GM18499 (cell line): ENCODE results near the gene ODAM.
"Not testable (repeated sequence)": the region's sequence is repeated elsewhere in the genome, so short reads cannot be mapped to it uniquely, and the experiment has no call there.

Experiments used
- ATAC-seq: cut with Tn5 transposase; IDR thresholded peaks from one replicate; pipeline ENCODE4 v1.9.1; 2021; ENCODE audit warnings: moderate number of reproducible peaks; ENCODE audit not compliant: insufficient read depth, unreplicated experiment

The ODAM gene, protein sequence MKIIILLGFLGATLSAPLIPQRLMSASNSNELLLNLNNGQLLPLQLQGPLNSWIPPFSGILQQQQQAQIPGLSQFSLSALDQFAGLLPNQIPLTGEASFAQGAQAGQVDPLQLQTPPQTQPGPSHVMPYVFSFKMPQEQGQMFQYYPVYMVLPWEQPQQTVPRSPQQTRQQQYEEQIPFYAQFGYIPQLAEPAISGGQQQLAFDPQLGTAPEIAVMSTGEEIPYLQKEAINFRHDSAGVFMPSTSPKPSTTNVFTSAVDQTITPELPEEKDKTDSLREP

DNA sequence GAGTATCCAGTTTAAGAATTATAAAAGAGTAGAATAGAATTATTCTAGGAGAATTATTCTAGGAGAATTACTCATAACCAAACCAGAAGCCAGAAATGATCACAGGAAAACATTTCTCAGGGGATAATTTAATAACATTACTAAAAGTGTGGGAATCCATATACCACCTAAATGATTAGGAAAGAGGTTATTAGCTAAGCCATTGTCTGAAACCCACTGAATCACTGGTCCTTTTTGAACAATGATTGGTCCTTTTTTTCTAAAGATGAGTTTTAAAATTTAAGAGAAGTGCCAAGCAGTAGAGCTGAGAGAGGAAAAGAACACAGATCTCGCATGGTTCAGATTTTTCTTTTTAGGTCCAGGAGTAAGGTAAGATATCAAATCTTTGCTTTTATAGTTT is at the start of gene ODAM:
Gene ODAM, plus strand, starts transcription at position 301 of the 400 bp plus-strand sequence. CDS start 819 bp downstream, outside the sequence.
- ATAC-seq: no peak

DNA sequence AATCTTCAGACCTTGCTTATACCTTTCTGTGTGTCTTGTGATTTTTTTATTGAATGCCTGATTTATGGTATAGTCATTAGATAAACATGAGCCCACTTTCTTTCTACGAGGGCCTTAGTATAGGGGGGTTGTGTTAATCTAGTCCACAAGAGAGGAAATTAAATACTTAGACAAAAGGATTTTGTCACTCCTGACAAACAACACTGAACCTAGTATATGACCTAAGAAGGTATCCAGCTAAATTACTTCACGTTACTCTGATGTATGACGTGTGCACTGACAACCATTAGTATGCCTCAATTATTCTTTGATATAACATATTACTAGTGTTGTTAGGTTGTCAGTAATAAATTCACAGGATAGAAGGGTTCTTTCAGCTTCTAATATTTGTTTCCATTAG is 44.3 kb upstream of the ODAM start:
- no peak for ATAC-seq

DNA sequence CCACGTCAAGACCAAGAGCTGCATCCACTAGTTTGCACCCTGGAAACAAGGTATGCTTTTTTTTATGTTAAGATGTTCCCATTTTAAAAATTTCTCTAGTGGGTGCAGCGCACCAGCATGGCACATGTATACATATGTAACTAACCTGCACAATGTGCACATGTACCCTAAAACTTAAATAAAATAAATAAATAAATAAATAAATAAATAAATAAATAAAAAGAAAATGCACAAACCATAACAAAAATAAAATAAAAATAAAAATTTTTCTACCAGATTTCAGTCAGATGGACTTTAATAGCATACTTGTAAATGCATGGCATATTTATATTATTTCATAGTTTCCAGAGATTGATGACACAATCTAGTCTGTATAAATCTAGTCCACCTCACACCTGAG is 43.4 kb upstream of the ODAM start:
- ATAC-seq: no peak

DNA sequence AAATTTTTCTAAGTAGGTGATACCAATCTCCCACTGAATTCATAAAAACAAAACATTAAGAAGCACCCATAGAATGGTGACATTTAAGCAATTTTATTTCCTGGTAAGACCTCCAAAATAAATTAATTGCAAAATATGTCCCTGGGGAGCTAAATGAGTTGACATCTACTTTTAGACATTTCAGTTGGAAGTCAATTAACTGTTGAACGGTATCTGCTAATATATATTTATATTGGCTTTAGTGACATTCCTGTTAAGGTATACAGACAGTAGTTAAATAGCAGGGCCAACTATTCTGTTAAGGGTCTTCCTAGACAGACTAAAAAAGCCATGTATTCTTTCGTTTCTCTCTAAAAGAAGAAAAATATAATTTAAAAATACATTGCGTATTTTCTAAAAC is 41.6 kb upstream of the ODAM start, which contains the start of gene PRR27:
Gene PRR27, plus strand, starts transcription at position 301 of the 400 bp plus-strand sequence. CDS start 139 bp downstream, outside the sequence.
- no peak for ATAC-seq

DNA sequence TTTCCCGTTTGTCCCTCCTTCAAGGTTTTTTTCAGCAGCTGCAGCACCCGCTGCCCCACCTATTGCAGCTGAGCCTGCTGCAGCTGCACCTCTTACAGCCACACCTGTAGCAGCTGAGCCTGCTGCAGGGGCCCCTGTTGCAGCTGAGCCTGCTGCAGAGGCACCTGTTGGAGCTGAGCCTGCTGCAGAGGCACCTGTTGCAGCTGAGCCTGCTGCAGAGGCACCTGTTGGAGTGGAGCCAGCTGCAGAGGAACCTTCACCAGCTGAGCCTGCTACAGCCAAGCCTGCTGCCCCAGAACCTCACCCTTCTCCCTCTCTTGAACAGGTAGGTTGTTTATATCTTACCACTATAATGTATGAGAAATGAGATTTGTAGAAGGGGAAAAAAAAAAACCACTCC is 36.9 kb upstream of the ODAM start:
- ATAC-seq: no peak

DNA sequence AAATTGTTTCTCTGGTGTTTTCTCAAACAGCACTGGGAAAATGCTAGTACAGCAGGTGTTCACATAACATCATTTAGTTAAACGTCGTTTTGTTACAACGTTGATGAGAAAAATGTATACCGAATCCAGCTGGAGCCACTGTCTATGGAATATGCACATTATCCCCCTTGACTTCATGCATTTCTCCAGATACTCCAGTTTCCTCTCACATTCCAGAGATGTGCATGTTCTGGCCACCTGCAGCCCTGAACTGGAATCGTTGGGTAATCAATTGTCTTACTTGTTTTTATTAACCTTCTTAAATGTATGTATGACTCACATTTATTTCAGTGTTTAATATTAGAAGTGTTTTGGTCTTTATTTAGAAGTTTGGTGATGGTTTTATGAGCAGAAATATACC is 18.4 kb upstream of the ODAM start:
- no peak for ATAC-seq

DNA sequence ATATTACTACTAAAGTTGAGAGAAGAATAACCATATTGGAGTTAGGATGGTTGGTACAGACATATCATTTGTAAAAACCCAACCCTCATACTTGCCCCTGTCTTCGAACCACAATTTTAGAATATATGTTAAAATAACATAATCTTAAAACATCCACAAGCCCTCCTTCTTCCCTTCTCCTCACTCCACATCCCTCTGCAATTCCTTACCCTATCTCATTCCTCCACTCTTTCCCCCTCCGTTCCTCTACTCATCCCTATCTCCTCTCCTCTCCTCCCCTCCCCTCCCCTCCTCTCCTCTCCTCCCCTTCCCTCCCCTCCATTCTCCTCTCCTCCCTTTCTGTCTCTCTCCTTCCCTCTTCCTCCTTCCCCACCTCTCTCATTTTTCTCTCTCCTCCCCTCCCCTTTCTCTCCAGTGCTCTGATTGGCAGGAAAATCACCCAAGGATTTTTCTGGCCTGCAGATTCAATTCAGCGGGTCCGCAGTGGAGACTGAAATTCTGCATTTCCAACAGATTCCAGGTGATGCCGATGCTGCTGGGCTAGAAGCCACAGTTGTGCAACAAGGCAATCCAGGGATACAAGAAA is 17.4 kb upstream of the ODAM start:
- no peak for ATAC-seq

DNA sequence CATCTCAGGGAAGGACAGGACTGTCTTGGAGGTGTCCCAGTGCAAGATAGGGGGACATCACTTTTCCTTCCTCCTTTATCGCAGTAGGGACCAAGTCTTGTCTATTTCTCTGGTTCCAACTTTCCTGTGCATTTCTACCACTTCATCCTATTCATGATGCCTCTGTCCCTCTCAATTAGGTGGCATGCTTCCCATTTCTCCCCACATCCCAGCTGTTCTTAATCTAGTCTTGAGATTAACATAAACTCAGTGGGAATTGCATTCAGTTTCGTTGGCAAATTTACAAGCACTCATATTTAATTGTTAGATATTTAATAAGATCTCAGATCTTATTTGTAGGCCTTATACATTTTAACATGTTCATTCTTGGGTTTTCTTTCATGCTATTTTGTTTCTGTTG is 15.7 kb upstream of the ODAM start:
- ATAC-seq: no peak

DNA sequence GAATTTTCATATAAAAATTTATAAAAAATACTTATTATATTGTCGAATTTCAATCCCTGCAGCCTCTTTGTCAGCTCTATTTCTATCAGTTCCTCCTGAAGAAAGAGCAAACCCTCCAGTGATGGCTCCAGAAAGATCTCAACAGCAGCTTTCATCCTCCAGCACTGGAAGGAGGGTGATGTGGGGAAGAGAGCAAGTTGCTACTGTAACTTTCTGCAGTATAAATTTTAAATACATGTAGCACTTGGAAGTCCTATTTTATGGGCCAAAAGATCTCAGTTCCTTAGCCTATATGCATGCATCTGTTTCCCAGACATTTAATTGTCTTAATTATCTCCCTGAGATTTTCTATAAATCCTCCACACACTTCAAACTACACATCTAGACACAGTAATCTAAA is 13.7 kb upstream of the ODAM start:
- ATAC-seq: no peak

DNA sequence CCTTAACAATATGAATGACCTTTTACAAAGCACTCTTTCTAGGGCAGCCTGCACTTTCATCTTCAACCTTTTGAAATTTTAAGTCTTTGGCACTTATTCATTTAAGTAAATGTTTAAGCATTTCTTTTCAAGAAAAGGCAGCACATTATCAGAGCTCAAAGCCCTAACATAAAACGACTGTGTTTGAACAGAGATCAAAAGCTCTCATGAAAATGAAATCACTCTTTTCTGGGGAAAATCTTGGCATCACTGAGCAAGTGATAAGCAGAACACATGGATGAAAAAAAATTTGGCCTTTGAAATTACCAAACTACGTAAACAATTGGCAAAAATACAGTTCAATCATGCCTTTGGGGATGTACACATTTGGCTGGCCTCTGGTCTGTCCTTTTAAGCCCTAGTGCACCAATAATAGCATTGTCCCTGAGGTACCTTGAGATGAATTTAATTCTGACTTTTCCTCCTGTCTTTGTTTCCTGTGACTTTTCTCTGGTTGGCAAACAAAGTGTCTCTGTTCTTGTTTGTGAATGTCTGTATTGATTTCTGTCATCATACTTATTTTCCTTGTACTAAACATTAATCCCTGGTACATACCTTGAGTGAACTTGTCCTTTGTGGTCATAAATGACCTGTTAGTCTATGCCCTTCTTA is 12.9 kb upstream of the ODAM start:
- no peak for ATAC-seq

DNA sequence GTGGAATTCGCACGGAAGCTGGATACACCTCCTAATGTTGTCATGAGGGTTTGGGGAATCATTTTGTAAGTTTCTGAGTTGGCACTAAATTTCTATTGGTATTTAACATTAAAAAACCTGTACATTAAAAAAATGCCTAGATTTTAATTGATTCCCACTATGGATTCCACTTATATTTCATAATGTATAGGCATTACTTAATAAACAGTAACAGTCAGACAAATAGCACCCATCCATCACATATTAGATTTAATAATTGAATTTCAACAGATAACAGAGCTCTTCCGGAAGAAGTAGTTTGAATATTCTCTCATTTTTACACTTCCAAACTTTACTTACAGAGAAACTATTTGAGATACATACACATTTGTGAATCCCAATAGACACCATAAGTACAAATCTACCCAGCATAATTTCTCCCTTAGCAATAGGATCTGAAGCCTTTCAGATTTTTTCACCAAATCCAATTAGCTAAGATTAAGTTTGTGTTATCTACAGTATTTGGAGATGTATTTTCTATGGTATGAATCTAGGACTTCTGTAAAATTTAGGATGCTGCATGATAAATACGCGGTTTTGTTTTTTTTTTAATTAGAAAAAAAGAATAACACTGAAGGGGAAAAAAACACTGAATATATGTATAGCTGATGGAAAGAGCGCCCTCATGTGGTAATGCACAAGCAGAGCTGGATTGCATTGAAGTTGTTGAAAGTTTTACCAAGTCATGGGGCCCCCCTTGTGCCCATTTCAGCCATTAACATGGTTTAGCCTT is 12.2 kb upstream of the ODAM start:
- peak; percentile 75 for ATAC-seq

DNA sequence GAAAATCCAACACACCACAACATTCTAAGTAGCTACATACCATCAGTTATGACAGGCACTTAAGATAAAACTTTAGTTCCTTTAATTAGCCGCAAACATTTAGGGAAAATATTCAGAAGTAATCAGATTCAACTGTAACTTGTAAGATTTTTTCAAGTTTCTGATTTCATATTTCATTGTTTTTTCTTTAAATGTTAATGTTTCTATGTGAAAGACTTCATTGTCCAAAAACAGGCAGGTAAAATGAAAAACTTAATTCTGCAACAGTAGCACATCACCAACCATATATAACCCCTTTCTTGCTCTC is 11.6 kb upstream of the ODAM start:
- ATAC-seq: peak; percentile 2

DNA sequence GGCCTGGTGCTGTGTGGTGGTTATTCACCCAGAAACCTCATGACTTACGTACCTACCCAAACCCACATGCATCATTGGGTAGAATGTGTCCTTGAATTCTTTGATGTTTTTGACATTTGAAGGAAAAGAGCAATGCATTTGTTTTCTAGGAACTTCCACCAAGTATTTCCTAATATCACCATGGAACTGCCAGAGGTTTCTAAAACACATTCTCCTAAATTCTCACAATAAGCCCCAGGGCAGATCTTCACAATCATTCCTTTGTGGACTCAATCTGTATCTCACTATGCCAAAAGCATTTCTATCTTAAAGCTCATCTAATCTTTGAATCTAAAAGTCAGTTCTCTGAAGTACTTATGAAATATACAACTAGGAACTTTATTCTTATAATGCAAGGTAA is 8.3 kb upstream of the ODAM start:
- ATAC-seq: no peak

DNA sequence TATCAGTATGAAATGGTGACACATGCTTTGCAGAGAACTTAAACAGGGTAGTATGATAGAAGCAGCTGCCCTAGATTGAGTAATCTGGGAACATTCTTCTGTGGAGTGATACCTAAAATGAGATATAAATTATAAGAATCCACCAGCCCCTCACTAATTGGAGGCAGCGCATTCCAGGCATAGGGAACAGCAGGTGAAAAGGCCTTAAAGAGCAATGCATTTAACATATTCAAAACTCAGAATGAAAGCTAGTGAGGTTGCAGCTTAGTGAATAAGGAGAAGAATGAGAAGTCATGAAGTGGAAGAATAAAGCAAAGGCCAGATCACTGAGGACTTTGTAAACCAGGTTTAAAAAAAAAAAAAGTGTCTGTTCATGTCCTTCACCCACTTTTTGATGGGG is 4.9 kb upstream of the ODAM start:
- no peak for ATAC-seq

DNA sequence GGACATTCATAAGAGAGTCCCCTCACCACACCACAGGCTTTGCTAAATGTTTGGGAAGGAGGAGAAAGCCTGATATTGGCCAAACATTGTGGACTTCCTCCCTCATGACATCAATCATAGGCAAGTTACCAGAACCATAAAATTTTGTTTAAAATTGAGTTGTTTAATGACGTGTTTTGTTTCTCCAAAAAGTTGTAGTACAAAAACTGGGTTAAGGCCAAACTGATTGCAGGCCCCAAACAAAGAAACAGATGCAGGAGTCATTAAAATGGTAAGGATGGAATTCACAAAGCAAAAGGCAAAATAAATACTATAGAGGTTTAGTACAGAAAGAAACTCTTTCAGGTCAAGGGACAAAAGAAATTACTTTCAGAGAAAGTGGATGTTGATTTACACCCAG is 3.9 kb upstream of the ODAM start:
- ATAC-seq: no peak

DNA sequence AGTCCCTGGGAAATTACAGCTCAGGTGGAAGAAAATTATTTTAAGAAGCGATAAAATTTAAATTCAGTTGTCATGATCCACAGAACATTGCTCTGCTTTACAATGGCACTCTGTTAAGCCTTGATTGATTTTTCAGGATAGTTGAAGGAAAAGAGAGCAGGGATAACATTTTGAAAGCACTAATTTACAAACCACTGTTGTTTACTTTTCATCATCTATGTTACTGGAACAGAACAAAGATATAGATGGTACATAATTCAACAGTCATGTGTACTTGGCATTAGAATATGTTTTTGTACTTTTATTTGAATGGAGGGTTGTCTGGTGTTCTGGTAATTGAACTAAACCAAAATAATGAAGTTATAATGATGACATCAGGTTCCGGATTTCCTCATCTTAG is 2.6 kb upstream of the ODAM start:
- ATAC-seq: no peak

DNA sequence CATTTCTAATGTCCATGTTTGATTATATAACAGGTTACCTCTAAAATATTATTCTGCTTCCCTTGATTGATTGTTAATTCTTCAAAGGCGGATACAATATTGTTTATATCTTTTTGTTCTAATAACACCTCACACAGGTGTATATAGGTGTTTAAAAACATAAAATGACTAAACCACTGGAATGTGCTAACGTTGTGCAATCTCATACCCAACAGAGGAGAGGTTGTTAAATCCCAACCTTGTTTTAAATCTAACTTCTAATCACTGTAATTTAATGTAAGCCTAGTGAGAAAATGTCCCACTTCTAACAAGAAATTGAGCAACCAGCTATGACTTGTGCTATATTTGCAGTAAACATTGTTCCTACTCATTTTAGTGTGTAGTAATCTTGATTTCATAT is 1.3 kb downstream of the ODAM start:
- ATAC-seq: no peak

DNA sequence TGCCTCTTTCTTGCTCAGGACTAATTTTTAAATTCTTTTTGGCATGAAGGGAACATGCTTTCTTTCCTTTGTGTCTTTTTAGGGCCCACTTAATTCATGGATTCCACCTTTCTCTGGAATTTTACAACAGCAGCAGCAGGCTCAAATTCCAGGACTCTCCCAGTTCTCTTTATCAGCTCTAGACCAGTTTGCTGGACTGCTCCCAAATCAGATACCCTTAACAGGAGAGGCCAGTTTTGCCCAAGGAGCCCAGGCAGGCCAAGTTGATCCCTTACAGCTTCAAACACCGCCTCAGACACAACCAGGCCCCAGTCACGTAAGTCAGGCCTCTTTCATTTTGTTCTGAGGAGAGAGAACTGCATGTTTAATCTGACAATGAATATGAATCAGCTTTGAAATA is 2.3 kb downstream of the ODAM start:
- ATAC-seq: no peak

DNA sequence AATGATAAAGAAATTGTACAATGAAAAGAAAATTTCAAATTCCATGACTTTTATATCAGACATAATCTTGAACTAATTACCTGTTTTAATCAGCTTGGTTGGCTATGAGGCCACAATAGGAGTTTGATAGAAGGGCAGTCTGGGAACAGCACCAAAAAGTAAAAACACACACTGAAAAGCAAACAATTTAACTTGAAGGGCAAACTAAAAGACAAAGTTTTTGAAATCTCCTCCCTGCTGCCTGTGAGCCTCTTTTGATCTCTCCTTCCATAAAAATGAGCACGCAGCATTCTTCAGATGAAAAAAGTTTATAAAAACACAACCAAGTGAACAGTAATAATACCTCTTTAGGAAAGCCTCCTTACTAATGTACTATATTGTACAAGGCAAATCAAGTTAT is 8.1 kb downstream of the ODAM start:
- no peak for ATAC-seq

DNA sequence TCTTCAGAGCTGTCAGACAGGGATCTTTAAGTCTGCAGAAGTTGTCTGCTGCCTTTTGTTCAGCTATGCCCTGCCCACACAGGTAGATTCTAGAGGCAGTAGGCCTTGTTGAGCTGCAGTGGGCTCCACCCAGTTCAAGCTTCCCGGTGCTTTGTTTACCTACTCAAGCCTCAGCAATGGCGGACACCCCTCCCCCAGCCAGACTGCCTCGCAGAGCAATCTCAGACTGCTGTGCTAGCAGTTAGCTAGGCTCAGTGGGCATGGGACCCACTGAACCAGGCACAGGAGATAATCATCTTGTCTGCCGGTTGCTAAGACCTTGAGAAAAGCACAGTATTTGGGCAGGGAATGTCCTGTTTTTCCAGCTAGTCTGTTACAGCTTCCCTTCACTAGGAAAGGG is 17.2 kb downstream of the ODAM start:
- not testable (repeated sequence) for ATAC-seq

DNA sequence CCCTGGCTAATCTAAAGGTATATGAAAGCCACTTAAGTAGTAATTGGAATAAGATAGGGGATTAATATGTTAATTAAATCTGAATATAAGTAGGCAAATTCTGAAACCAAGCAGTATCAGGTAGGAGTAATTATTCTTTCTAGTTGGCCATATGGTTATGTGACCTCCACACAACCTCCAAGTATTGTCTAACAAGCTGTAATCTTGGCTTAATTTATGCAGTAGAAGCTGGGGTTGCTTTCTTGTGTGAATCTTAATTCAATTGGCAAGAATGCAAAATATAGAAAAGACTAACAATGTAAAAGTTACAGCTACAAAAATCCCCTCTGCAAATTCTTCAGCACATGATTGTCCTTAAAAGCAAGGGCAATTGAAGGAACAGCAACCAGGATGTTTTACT is 20.6 kb downstream of the ODAM start:
- ATAC-seq: not testable (repeated sequence)
